Activated B cell treated with CpG ODN at 0.5 μM for 24 hours (primary cell): ENCODE measurements around the gene ENPP7. TPM values are rescaled to one million over a fixed set of nuclear protein-coding genes. Genes with fewer than 3 reads are reported as not detected.
"Not testable (repeated sequence)": the region's sequence is repeated elsewhere in the genome, so short reads cannot be mapped to it uniquely, and the experiment has no call there.

Source experiments
- ATAC-seq: fragments of 200-7000 bp; cut with Tn5 transposase; one replicate; pipeline ENCODE4 v1.10.0; 2021; ENCODE audit warnings: low read depth, mild to moderate bottlenecking, moderate library complexity
- CTCF ChIA-PET: fragments of 350-600 bp; sonication (Branson Sonifier 250); formaldehyde crosslinking; loops from one replicate; lab custom pipeline; 2021; ENCODE audit warnings: antibody characterized with exemption; lab: Charles Lee
- POLR2A ChIA-PET: fragments of 350-600 bp; sonication (Branson Sonifier 250); formaldehyde crosslinking; loops from one replicate; lab custom pipeline; 2021; ENCODE audit warnings: antibody characterized with exemption; lab: Charles Lee
- DNase-seq: peaks from one replicate; pipeline ENCODE4 v3.0.0; 2022
- H3K27ac Mint-ChIP-seq: one replicate; pipeline ENCODE4 v1.8.0; 2020; ENCODE audit warnings: mixed read lengths
- H3K27me3 Mint-ChIP-seq: one replicate; pipeline ENCODE4 v1.8.0; 2021; ENCODE audit warnings: mixed read lengths
- H3K36me3 Mint-ChIP-seq: one replicate; pipeline ENCODE4 v1.8.0; 2021; ENCODE audit warnings: low read depth, mixed read lengths
- H3K4me1 Mint-ChIP-seq: one replicate; pipeline ENCODE4 v1.8.0; 2021; ENCODE audit warnings: mixed read lengths
- H3K4me3 Mint-ChIP-seq: one replicate; pipeline ENCODE4 v1.8.0; 2020; ENCODE audit warnings: mild to moderate bottlenecking, mixed read lengths
- H3K9me3 Mint-ChIP-seq: one replicate; pipeline ENCODE4 v1.8.0; 2020; ENCODE audit warnings: mixed read lengths
- CTCF ChIP-seq: fragments of 200-600 bp; IDR thresholded peaks from one replicate; pipeline ENCODE4 v1.8.0; 2022; ENCODE audit warnings: antibody characterized with exemption, mild to moderate bottlenecking
- intact Hi-C: fragments of 100-400 bp; cut with micrococcal nuclease; formaldehyde crosslinking; loops from one replicate; pipeline ENCODE4 v1.15.1; 2024
- total RNA-seq: library from RNA; stranded (reverse); gene quantifications from 2 replicates; pipeline ENCODE4 v1.2.3, GENCODE V29; 2022

ENPP7 gene
- total RNA-seq, 1 donor from 2014 or later, result 1.5 TPM

DNA sequence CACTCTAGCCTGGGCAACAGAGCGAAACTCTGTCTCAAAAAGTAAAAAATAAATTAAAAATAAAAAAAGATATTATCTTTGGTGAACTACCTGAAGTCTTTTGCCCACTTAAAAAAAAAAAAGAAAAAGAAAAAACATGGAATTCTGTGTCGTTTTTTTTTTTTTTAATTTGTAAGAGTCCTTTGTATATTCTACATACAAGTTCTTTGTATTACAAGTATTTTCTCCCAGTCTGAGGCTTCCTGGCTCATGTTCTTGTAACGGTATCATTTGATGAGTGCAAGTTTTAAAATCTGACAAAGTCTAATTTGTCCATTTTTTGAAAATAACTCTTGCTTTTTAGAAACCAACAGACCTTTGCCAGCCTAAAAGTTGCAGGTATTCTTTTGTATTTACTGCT, 35.0 kb downstream of the ENPP7 start:
- Mint-ChIP-seq H3K27me3 (peaks cover 25% of the 10 kb centered on the region), H3K4me3 (no peak overlapping the region), H3K4me1 (no peaks in the 10 kb centered on the region), H3K9me3 (peaks cover 2% of the 10 kb centered on the region), H3K36me3 (no peaks in the 10 kb centered on the region), H3K27ac (no peak overlapping the region)
- POLR2A ChIA-PET, result no interaction called here
- CTCF ChIA-PET, result no interaction called here
- DNase-seq (no peak), ATAC-seq (no peak)
- intact Hi-C loops, result no loop called here
- no peak for TF ChIP-seq CTCF

- intact Hi-C loops, result no loop called here
- Mint-ChIP-seq H3K9me3 (peaks cover 2% of the 10 kb centered on the region), H3K4me1 (no peaks in the 10 kb centered on the region), H3K27ac (no peak overlapping the region), H3K27me3 (peaks cover 42% of the 10 kb centered on the region), H3K4me3 (no peak overlapping the region), H3K36me3 (no peaks in the 10 kb centered on the region)
- ChIA-PET POLR2A (interaction anchor here (0.6 to 0.7 kb wide), 3 partner anchors 10 to 146 kb away, joined by 3 to 9 read pairs (median 3); no protein-coding TSS in a partner anchor), CTCF (no interaction called here)
- ATAC-seq (no peak), DNase-seq (no peak)
- TF ChIP-seq CTCF, result no peak
Observed at GRCh38 chr17:79769570-79770506, 39.1 kb downstream of the ENPP7 start.

- no peak for ATAC-seq
- Mint-ChIP-seq H3K4me1 (no peaks in the 10 kb centered on the region), H3K9me3 (peaks cover 2% of the 10 kb centered on the region), H3K27ac (no peak overlapping the region), H3K4me3 (no peak overlapping the region), H3K36me3 (no peaks in the 10 kb centered on the region), H3K27me3 (peaks cover 46% of the 10 kb centered on the region)
- no peak for TF ChIP-seq CTCF
- DNase-seq, result no peak
- POLR2A ChIA-PET, result interaction anchor here (0.5 kb wide), 1 partner anchor 9 kb away, joined by 5 read pairs; no protein-coding TSS in a partner anchor
- intact Hi-C loops, result no loop called here
- CTCF ChIA-PET, result interaction anchor here (0.9 kb wide), 1 partner anchor 26 kb away, joined by 3 read pairs; no protein-coding TSS in a partner anchor
Observed at GRCh38 chr17:79771276-79771675, 40.5 kb downstream of the ENPP7 start.

DNA sequence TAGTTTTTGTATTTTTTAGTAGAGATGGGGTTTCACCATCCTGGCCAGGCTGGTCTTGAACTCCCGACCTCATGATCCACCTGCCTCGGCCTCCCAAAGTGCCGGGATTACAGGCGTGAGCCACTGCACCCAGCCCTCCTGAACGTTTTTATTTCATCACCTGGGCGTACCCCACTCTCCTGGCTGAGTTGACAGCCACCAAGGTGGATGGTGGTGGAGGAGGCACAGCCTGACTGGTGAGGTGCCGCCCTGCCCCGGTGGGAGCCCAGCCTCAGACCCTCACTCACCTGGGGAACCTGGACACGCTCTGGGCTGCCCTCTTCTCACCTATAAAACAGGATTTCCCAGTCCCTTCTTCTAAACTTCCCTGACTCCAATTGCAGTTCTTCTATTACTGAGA, 42.0 kb downstream of the ENPP7 start:
- POLR2A ChIA-PET, H3K9me3 Mint-ChIP-seq, intact Hi-C loops, H3K4me3 Mint-ChIP-seq, H3K4me1 Mint-ChIP-seq, DNase-seq, H3K36me3 Mint-ChIP-seq, H3K27ac Mint-ChIP-seq, ATAC-seq, CTCF ChIA-PET: not testable (repeated sequence)
- peaks cover 51% of the 10 kb centered on the region for H3K27me3 Mint-ChIP-seq

- Mint-ChIP-seq H3K27me3 (peaks cover 49% of the 10 kb centered on the region), H3K27ac (no peak overlapping the region)
Observed at GRCh38 chr17:79774561-79774975, 43.8 kb downstream of the ENPP7 start.

More at GRCh38 chr17:79774561-79774975, 43.8 kb downstream of the ENPP7 start:
- Mint-ChIP-seq H3K4me3 (no peak overlapping the region), H3K9me3 (no peaks in the 10 kb centered on the region), H3K36me3 (no peaks in the 10 kb centered on the region), H3K4me1 (peaks cover 14% of the 10 kb centered on the region)
- POLR2A ChIA-PET, result no interaction called here
- CTCF ChIA-PET, result interaction anchor here (1.1 to 1.6 kb wide), 2 partner anchors 13 to 29 kb away, joined by 3 to 4 read pairs; no protein-coding TSS in a partner anchor
- ATAC-seq (no peak), DNase-seq (no peak)
- intact Hi-C loops, result no loop called here
- no peak for TF ChIP-seq CTCF
